H1 (cell line): ENCODE measurements around the gene EXD2. TPM values are rescaled to one million over a fixed set of nuclear protein-coding genes. Genes with fewer than 3 reads are reported as not detected.

Experiments
- EP300 ChIP-seq, 2 experiments: IDR thresholded peaks; 1 replicate in 1 of 2; 2 replicates in 1 of 2; pipeline ENCODE4 v1.6.1; 2011 to 2012; ENCODE audit warnings: low read depth in 2 of 2, low read length in 2 of 2, mild to moderate bottlenecking in 2 of 2, borderline replicate concordance in 1 of 2, inconsistent platforms in 1 of 2, moderate library complexity in 1 of 2
- SP4 ChIP-seq: IDR thresholded peaks from 2 replicates; pipeline ENCODE4 v1.6.1; 2012; ENCODE audit warnings: low read length, inconsistent platforms
- polyA plus RNA-seq, 7 experiments: library from polyadenylated mRNA; depleted of rRNA in 3 of 7; stranded (reverse) in 5 of 7; unstranded in 2 of 7; fragments of >200 nt in 5 of 7; fragments of 200-250 nt in 2 of 7; gene quantifications; 1 replicate in 5 of 7; 2 replicates in 1 of 7; 4 replicates in 1 of 7; pipeline versions ENCODE4 v1.2.1 to v1.2.3, GENCODE V29; 2011 to 2013; ENCODE audit warnings: missing spikeins in 2 of 7, mixed read lengths in 2 of 7
- total RNA-seq: library from RNA; stranded (reverse); fragmentation: NEBNext Ultra II Directional; extraction: Animal tissue kit (Norgen Biotek cat#: 25700); gene quantifications from 2 replicates; pipeline ENCODE4 v1.2.1, GENCODE V29; 2021

The EXD2 gene
- total and polyA plus RNA-seq, 2 of the 8 experiments (the other 6 are each of a cell fraction or from before 2014, with no cell fraction given) = 11.9 to 25.9 TPM

- no peak for TF ChIP-seq EP300 (IDR thresholded peaks at IDR 0.05; ENCODE audit: borderline replicate concordance in 1 of 2, low read depth in 2 of 2, low read length in 2 of 2)
- no peak for TF ChIP-seq SP4
These were observed 77.5 kb downstream of the EXD2 start (continued) for GRCh38 chr14:69268763-69269162.
